OCI-LY7 (cell line): ENCODE data around the gene IPO8.
A peak's percentile ranks its signal among the peaks of the same experiment; 100 is the strongest.

Experiments
- EZH2phosphoT487 ChIP-seq: fragments of 200-600 bp; sonication (generic); IDR thresholded peaks from 2 replicates; pipeline ENCODE4 v1.6.1; 2018; ENCODE audit warnings: low read depth, borderline replicate concordance, mild to moderate bottlenecking, mixed run types, antibody characterized with exemption, low read length, moderate library complexity, mixed read lengths
- TF ChIP-seq, protein P1 (sequence below): fragments of 200-600 bp; sonication (generic); conservative IDR thresholded peaks from 2 replicates; pipeline ENCODE4 v1.5.1; 2014; ENCODE audit warnings: mild to moderate bottlenecking, antibody characterized with exemption, low read length, moderate library complexity, mixed read lengths

DNA sequence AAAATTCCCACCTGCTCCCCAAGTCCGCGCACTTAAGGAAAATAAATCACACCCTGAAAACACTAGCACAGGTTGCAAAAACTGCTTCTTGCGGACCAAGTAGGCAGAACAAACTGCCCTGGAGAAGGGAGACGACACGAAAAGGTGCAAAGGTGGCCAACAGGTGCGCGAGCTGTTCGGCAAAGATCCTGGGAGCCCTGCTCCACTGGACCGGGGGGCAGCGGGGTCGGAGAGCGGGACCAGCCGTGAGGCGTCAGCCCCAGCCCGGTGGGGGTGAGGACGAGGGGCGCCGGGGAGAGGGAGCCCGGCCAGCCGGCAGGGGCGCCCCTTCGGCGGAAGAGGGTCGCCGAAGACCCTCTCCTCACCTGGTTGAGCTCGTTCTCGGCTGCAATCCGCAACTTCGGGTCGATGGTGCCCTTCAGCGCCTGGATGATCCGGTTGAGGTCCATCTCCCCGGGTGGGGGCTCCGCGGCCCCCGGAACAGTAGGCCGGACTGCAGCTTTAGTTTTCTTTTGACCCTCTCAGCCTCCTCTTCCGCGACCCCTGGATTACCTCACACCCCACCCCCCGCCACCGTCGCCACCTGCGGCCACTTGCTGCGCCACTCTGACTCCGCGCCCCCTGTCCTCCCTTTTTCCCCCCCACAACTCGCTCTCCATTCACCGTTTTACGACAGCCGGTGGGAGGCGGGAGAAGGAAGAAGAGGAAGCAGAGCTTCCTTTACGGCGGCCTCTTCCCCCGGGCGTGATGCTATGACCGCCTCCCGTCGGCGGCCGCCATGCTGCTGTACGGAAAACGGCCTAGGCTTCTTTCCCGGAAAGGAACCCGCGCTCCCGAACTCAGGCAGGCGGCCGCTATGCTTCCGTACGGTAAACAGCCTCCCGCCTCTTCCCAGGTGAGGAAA, at the start of gene IPO8:
- no peak for TF ChIP-seq EZH2phosphoT487
- TF ChIP-seq, protein P1, sequence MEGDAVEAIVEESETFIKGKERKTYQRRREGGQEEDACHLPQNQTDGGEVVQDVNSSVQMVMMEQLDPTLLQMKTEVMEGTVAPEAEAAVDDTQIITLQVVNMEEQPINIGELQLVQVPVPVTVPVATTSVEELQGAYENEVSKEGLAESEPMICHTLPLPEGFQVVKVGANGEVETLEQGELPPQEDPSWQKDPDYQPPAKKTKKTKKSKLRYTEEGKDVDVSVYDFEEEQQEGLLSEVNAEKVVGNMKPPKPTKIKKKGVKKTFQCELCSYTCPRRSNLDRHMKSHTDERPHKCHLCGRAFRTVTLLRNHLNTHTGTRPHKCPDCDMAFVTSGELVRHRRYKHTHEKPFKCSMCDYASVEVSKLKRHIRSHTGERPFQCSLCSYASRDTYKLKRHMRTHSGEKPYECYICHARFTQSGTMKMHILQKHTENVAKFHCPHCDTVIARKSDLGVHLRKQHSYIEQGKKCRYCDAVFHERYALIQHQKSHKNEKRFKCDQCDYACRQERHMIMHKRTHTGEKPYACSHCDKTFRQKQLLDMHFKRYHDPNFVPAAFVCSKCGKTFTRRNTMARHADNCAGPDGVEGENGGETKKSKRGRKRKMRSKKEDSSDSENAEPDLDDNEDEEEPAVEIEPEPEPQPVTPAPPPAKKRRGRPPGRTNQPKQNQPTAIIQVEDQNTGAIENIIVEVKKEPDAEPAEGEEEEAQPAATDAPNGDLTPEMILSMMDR = peak; percentile 69
